A673 (cell line): Measurements from ENCODE around the gene RELT. TPM values are rescaled to one million over a fixed set of nuclear protein-coding genes. Genes with fewer than 3 reads are reported as not detected.

Source experiments
- BruUV-seq: library from RNA; stranded (reverse); fragments of 400-500 nt; replicated peaks from 2 replicates; lab custom pipeline; 2021; lab: Mats Ljungman, UMichigan
- CTCF ChIA-PET: fragments of 300-600 bp; sonication (Branson Sonifier 250); formaldehyde crosslinking; loops from one replicate; lab custom pipeline; 2022; ENCODE audit warnings: antibody characterized with exemption; lab: Charles Lee
- POLR2A ChIA-PET: fragments of 300-600 bp; sonication (Branson Sonifier 250); formaldehyde crosslinking; loops from one replicate; lab custom pipeline; 2022; ENCODE audit warnings: antibody characterized with exemption; ENCODE audit not compliant: low non-redundant PET; lab: Charles Lee
- DNase-seq: peaks from one replicate; pipeline ENCODE4 v3.0.0-alpha.2; 2015; ENCODE audit warnings: low spot score
- H3K27ac ChIP-seq: fragments of 200-600 bp; sonication (generic); 2 replicates; pipeline ENCODE4 v1.5.1; 2016; ENCODE audit warnings: mixed run types, low read depth, mild to moderate bottlenecking, mixed read lengths, antibody characterized with exemption, low read length; ENCODE audit not compliant: poor library complexity, severe bottlenecking
- H3K27me3 ChIP-seq: fragments of 200-600 bp; sonication (generic); replicated peaks from 2 replicates; pipeline ENCODE4 v1.6.1; 2017; ENCODE audit warnings: mixed run types, low read depth, mild to moderate bottlenecking, mixed read lengths, antibody characterized with exemption, low read length; ENCODE audit not compliant: insufficient read depth, poor library complexity
- H3K36me3 ChIP-seq: fragments of 200-600 bp; sonication (generic); 2 replicates; pipeline ENCODE4 v1.6.1; 2016; ENCODE audit warnings: mixed run types, mild to moderate bottlenecking, mixed read lengths, antibody characterized with exemption, low read length; ENCODE audit not compliant: insufficient read depth, poor library complexity, severe bottlenecking
- H3K4me1 ChIP-seq: fragments of 200-600 bp; sonication (generic); 2 replicates; pipeline ENCODE4 v1.6.1; 2017; ENCODE audit warnings: mixed run types, mild to moderate bottlenecking, mixed read lengths, antibody characterized with exemption, low read length; ENCODE audit not compliant: insufficient read depth, poor library complexity, severe bottlenecking
- H3K4me3 ChIP-seq: fragments of 200-600 bp; sonication (generic); 2 replicates; pipeline ENCODE4 v1.5.1; 2016; ENCODE audit warnings: low read depth, mixed run types, mild to moderate bottlenecking, mixed read lengths, low read length; ENCODE audit not compliant: poor library complexity, severe bottlenecking
- H3K9me3 ChIP-seq: fragments of 200-600 bp; sonication (generic); 2 replicates; pipeline ENCODE4 v1.6.1; 2016; ENCODE audit warnings: mixed run types, low read depth, mild to moderate bottlenecking, mixed read lengths, antibody characterized with exemption, low read length; ENCODE audit not compliant: poor library complexity, severe bottlenecking
- EZH2 ChIP-seq: fragments of 200-600 bp; sonication (generic); IDR thresholded peaks from 2 replicates; pipeline ENCODE4 v1.6.1; 2017; ENCODE audit warnings: borderline replicate concordance, low read depth, mild to moderate bottlenecking, mixed read lengths, antibody characterized with exemption, low read length; ENCODE audit not compliant: poor library complexity, severe bottlenecking
- intact Hi-C: fragments of 100-400 bp; cut with micrococcal nuclease; formaldehyde crosslinking; loops from one replicate; pipeline ENCODE4 v1.10.0; 2022; ENCODE audit not compliant: unreplicated experiment
- total RNA-seq: library from RNA; stranded (reverse); gene quantifications from 2 replicates; pipeline ENCODE4 v1.2.3, GENCODE V29; 2021
- TF ChIP-seq, protein P1 (sequence below): fragments of 300-800, 200-600 bp; sonication (generic); conservative IDR thresholded peaks from 2 replicates; pipeline ENCODE4 v1.5.1; 2017; ENCODE audit warnings: low read depth, mild to moderate bottlenecking, antibody characterized with exemption, low read length, moderate library complexity, mixed read lengths

RELT gene
- total RNA-seq, 1 experiment from 2014 or later = 20.9 TPM

DNA sequence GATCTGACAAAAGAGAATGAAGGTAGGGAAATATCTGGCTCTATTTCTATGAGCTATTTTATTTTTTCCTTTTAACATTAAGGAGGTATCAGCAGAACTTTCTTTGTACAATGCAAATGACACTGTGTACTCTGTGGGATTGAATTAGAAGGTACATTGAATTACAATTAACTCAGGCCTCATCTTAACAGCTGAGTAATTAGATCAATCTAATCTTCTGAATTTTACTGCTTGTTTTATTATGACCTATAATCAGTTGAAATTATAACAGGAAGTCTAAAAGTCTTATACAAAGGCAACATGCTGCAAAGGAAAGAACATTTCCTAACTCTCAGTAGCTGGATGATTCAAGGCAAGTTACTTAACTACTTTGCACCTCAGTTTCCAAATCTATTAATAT is 69.8 kb downstream of the RELT start:
- no peak overlapping the region for H3K4me3 ChIP-seq
- H3K9me3 ChIP-seq = no peaks in the 10 kb centered on the region
- peaks cover 12% of the 10 kb centered on the region for H3K4me1 ChIP-seq
- POLR2A ChIA-PET = interaction anchor here (0.6 kb wide), 1 partner anchor 18 kb away, joined by 3 read pairs; no protein-coding TSS in a partner anchor
- H3K27me3 ChIP-seq = no peaks in the 10 kb centered on the region
- CTCF ChIA-PET = interaction anchor here (1.1 kb wide), 1 partner anchor 33 kb away, joined by 3 read pairs; no protein-coding TSS in a partner anchor
- intact Hi-C loops = no loop called here
- TF ChIP-seq, protein P1, sequence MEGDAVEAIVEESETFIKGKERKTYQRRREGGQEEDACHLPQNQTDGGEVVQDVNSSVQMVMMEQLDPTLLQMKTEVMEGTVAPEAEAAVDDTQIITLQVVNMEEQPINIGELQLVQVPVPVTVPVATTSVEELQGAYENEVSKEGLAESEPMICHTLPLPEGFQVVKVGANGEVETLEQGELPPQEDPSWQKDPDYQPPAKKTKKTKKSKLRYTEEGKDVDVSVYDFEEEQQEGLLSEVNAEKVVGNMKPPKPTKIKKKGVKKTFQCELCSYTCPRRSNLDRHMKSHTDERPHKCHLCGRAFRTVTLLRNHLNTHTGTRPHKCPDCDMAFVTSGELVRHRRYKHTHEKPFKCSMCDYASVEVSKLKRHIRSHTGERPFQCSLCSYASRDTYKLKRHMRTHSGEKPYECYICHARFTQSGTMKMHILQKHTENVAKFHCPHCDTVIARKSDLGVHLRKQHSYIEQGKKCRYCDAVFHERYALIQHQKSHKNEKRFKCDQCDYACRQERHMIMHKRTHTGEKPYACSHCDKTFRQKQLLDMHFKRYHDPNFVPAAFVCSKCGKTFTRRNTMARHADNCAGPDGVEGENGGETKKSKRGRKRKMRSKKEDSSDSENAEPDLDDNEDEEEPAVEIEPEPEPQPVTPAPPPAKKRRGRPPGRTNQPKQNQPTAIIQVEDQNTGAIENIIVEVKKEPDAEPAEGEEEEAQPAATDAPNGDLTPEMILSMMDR = no peak
- no peak for TF ChIP-seq EZH2
- H3K27ac ChIP-seq = no peak overlapping the region
- H3K36me3 ChIP-seq = no peaks in the 10 kb centered on the region
- BruUV-seq = no TSS peak
- DNase-seq = peak; percentile 58

DNA sequence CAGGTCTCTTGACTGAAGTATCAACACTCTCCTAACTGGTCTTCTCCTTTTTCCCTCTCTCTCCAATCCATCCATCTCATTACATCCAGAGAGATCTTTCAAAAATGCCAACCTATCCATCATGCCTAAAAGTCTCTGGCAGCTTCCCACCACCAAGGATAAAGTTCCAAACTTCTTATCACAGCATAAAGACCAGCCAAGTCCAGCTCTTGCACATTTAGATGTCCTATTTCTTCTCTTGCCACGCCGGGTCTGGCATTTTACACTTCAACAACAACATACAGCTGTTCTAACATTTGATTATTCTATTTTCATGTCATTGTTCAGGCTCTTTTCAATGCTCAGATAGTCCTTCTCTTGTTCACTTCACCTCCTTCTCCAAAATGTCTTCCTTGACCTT is 70.6 kb downstream of the RELT start:
- no peaks in the 10 kb centered on the region for H3K9me3 ChIP-seq
- no TSS peak for BruUV-seq
- intact Hi-C loops = no loop called here
- H3K4me3 ChIP-seq = no peak overlapping the region
- no peaks in the 10 kb centered on the region for H3K36me3 ChIP-seq
- POLR2A ChIA-PET = no interaction called here
- no peak overlapping the region for H3K27ac ChIP-seq
- H3K4me1 ChIP-seq = peaks cover 12% of the 10 kb centered on the region
- no peaks in the 10 kb centered on the region for H3K27me3 ChIP-seq
- no peak for DNase-seq
- CTCF ChIA-PET = no interaction called here
- TF ChIP-seq, protein P1 = no peak
- TF ChIP-seq EZH2 = no peak

Other genes with a start within 250 kb of the RELT start
- gene FCHSD2, start 234.1 kb upstream of the RELT start, total RNA-seq = 40.0 and 44.7 TPM in 2 replicates
- not detected in 2 replicates for gene P2RY2, start 158.1 kb upstream of the RELT start, total RNA-seq
- 0.43 TPM in 1 of 2 replicates, not detected in the other for gene P2RY6, start 104.1 kb upstream of the RELT start, total RNA-seq
- gene ARHGEF17, start 68.1 kb upstream of the RELT start, total RNA-seq = 24.0 and 32.0 TPM in 2 replicates
- 46.1 and 53.1 TPM in 2 replicates for gene FAM168A, start 221.7 kb downstream of the RELT start, total RNA-seq